ENCODE data around the gene NUDT5.
"Not testable (repeated sequence)": the region's sequence is repeated elsewhere in the genome, so short reads cannot be mapped to it uniquely, and the experiment has no call there.

The NUDT5 gene

DNA sequence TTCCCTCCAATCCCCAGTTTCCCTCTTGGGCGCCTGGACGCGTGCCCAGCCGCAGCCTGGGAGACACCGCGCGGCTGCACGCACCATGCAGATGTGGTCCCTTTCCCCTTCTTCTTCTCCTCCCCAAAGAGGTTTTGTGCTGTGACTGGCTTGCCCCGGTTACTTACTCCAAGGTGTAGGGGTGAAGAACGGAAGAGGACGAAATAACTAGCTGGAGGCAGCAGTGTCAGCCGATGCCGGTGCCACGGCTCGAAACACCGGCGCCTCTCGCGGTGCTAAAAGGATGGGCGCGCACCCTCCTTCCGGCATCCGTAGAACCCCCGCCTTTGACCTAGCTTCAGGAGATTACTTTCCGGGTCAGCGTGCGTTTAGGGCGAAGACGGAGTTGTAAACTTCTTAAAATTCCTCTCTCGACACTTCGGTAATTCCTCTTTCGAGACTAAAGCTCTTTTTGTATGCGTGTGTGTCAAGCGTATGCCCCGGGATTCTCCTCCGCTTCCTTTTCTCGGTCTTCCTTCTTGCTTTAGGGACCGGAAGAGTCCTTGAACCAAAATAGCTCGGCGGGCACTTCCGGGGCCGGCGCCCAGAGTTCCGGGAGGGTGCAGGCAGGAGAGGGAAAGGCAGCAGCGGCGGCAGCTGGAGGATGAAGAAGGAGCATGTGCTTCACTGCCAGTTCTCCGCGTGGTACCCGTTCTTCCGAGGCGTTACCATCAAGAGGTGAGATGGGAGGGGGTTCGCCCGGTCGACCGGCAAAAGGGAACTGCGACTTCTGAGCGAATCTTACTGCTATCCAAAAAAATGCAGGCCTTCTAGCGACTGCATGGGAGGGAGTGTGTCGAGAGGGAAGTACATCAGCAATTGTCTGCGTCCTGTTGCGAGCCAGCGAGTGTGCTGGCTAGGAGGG, at the start of gene NUDT5, which contains the start of gene CDC123:
TSS of gene NUDT5 (minus strand) at position 289 of the 904 bp plus-strand sequence. CDS start 9,600 bp downstream, outside the sequence.
TSS of gene CDC123 (plus strand) at position 586 of the 904 bp plus-strand sequence. CDS start at position 644, 58 bp downstream.
- peak; percentile 83 for DNase-seq (ENCODE audit: low read depth)

DNA sequence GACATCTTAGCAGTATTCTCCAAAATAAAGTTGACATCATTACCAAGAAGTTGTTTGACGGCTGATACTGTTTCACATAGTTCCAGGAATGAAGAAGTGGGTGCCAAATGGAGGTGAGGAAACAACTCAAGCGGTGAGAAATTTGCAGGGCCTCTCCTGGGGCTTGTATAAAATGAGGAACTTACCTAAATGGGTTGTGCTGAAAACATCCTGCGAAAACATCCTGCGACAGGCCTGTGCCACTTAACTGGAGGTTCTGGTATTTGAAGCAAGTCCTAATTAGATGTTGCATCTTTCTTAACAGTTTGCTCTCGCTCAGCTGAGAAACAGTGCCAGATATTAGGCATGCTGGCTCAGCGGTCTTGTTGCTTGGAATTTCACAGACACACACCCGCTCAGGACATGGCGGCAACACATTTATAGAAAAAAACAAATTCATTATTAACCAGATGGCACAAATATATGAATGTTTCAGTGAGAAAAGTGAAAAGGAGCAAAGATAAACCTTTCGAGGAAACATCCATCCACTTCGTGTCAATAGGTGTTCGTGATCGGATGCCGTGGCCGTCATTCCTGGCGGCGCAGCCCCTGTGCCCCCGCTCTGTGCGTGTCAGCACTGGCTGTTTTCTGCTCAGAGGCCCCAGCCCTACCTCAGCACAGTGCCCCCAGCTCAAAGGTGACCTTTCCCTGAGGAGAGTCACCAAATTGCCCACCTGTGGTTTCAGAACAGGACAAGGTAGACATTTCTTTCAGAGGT, 48.4 kb upstream of the NUDT5 start:
- no peak for DNase-seq (ENCODE audit: low read depth)

DNA sequence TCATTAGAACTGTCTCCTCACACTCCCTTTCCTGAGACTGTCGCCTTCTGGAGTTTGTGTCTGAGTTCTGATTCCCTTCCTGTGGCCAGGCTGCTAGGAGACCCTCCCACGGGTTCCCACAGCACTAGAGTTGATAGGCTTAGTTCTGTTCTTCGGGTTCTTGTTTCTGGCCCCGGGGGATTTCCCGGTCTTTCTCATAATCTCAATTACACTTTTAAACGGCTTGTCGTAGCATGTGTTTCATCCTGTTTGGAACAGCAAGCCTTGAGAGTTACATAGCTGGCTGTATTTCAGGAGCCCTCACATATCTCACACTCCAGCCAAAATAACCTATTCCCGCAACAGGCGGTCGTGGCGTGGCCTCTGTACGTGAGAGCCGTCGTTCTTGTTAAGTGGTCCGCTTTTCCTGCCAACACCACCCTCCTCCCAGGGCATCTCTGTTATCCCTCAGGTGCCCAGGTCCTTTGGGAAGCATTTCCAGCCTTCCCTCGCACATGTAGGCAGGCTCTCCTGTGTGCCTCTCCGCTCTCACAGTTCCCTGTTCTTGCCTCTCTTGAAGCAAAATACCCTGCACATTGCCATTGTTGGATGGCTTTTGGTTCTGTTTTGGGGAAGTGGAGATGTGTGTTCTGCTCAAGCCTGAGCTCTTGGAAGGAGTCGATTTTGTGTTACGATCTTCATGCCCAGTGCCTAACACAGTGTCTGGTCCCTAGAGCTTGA, 46.3 kb upstream of the NUDT5 start:
- DNase-seq (ENCODE audit: low read depth), result no peak

DNA sequence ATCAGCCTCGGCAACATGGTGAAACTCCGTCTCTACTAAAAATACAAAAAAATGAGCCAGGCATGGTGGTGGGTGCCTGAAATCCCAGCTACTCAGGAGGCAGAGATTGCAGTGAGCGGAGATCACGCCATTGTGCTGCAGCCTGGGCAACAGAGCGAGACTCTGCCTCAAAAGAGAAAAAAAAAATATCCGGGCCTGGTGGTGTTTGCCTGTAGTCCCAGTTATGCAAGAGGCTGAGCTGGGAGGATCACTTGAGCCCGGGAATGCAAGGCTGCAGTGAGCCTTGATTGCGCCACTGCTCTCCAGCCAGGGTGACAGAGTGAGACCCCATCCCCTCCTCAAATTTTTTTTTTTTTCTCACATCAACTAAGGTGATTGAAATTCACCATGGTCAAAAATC, 43.1 kb upstream of the NUDT5 start:
- DNase-seq (ENCODE audit: low read depth), result no peak

DNA sequence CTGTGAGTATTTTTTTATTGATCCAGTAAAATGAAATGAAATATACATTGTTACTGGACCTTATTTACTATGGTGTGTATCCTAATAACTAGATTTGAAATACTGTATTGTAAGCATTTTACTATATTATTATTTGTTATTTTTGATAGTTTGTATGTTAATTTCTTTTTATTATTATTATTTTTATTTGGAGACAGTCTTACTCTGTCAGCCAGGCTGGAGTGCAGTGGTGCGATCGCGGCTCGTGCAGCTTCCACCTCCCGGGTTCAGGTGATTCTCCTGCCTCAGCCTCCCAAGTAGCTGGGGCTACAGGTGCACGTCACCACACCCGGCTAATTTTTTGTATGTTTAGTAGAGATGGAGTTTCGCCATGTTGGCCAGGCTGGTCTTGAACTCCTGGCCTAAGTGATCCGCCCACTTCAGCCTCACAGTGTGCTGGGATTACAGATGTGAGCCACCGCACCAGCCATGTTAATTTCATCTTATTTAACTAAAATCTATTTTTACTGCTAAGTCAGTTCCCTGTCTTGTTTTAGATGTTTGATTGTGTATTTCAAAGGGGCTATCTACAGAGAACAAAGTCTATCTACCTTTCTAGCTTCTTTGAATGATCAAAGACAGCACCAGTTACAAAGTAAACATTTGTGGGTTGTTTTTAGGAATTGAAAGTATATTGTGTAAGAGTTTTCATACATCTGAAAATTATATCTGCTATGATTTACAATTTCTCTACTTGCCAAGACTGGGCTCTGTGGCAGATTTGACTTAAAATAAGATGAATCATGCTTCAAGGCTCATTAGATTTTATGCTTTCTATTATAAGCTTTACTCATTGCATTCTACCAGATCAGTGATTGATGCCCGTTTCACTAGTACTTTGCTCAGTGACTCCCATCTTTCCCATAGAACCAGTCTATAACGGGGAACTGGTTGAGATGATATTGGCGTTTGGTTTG, 41.9 kb upstream of the NUDT5 start:
- DNase-seq (ENCODE audit: low read depth), result peak; percentile 48

DNA sequence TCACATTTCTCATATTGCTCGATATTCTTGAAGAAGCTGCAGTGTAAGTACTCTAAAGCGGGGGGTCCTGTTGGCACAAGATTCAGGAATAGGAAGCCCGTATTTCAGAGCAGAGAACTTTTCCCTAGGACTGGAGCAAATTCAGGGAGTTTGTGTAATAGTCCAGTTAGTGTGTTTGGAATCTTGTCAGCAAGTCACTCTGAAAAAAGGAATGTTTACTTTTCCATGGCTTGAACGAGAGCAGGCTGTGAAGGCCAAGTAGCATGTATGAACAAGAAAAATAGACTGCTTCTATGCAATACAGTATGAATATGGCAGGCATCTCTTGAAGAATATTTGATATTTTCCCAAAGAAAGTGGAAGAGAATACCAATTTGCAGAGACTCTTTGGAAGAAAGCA, 40.1 kb upstream of the NUDT5 start:
- DNase-seq (ENCODE audit: low read depth), result no peak

DNA sequence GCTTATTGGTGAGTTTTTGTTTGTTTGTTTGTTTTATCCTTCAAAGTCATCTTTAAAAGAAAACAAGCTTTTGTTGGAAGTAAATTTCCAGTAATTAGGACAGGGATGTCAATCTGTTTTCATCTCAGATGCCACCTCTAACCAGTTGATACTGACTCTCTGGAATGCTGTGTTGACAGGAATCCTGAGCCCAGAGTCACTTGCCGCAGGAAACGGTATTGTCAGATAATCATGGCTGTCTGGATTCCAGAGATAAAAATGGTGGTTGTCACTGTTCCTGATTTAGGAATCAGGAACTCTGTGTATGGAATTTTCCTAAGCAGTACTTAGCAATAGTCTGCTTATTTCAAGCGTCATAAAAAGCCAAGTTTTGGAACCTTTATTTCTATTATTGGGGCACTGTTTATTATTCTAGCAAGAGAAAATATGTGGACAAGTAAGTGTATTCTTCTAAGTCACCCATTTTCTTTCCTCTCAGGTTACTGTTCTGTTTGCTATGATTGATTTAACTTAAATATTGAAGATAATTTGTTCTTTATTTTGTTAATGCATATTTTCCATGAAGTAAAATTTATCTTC, 39.5 kb upstream of the NUDT5 start:
- DNase-seq (ENCODE audit: low read depth), result no peak

DNA sequence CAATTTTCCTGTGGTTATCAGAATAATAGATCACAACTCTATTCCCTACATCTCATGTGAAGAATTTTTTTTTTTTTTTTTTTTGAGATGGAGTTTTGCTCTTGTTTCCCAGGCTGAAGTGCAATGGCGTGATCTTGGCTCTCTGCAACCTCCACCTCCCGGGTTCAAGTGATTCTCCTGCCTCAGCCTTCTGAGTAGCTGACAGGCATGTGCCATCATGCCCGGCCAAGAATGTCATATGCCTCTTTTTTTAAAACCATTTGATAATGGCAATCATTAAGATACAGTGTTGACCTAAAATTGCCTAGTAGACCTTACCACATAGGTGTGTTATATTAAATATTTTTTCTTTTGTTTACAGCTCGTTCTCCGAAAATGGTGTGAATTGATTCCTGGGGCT, 39.0 kb upstream of the NUDT5 start:
- not testable (repeated sequence) for DNase-seq (ENCODE audit: low read depth)

DNA sequence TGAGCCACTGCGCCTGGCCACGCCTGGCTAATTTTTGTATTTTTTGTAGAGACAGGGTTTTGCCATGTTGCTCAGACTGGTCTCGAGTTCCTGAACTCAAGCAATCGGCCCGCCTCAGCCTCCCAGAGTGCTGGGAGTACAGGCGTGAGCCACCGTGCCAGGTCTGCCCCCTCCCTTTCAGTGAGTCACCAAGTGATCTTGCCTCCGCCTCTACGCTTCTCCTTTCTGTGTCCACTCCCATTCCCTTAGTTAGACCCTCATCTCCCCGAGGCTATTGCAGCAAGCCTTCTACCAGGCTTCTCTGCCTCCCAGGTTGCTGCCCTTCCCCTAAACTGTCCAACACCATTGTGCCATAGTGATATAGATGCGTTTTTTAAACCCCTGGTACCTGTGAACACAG, 33.2 kb upstream of the NUDT5 start:
- DNase-seq (ENCODE audit: low read depth), result no peak

DNA sequence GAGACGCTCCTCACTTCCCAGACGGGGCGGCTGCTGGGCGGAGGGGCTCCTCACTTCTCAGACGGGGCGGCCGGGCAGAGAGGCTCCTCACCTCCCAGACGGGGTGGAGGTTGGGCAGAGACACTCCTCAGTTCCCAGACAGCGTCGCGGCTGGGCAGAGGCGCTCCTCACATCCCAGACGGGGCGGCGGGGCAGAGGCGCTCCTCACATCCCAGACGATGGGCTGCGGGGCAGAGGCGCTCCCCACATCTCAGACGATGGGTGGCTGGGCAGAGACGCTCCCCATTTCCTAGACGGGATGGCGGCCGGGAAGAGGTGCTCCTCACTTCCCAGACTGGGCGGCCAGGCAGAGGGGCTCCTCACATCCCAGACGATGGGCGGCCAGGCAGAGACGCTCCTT, 30.7 kb upstream of the NUDT5 start:
- DNase-seq (ENCODE audit: low read depth), result not testable (repeated sequence)

DNA sequence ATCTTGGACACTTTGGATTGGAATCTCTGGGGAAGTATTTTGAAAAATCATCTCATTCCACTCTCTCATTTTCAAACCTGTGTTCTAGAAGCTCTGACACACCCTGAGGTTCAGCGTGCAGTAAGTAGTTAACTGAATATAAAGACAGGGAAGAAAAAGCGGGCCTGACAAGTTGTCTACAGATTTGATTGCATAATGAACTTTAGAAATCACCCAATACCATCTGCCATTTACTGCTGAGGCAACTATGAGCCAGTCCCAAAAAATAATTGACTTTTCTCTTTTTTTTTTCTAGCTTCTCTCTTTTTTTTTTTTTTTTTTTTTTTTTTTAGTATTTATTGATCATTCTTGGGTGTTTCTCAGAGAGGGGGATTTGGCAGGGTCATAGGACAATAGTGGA, 29.8 kb upstream of the NUDT5 start:
- no peak for DNase-seq (ENCODE audit: low read depth)

DNA sequence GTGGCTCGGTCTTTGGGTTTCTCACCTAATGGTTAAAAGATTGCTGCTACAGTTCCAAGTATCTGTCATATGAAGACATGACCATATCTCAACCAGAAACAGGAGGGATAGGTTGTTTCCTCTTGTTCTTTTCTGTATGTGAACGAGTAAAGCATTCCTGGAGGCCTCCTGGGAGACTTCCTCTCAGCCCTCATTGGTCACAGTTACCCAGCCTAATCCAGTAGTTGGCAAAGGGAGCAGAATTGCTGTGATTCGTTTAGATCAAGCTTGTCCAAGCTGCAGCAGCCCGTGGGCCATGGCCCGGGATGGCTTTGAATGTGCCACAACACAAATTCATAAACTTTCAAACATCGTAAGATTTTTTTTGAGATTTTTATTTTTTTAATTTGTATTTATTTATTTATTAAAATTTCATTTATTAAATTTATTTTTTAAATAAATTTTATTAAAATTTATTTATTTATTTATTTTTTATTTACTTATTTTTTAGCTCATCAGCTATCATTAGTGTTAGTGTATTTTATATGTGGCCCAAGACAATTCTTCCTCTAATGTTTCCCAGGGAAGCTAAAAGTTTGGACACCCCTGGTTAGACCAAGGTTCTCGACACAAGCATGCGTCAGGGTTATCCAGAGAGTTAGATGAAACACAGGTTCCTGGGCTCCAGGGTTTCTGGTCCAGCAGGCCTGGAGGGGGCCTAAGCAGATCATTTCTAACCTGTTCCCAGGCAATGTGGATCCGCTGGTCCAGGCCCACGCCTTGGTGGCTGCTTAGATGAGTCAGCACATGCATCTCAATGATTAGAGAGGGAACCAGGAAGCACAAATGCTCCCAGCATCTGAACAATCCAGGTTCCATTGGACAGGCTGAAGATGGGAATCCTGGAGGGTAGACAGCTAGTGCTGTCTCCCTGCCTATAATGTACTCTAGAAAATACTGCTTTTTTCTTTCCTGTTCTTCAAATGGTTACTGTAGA, 25.9 kb upstream of the NUDT5 start:
- DNase-seq (ENCODE audit: low read depth), result no peak

DNA sequence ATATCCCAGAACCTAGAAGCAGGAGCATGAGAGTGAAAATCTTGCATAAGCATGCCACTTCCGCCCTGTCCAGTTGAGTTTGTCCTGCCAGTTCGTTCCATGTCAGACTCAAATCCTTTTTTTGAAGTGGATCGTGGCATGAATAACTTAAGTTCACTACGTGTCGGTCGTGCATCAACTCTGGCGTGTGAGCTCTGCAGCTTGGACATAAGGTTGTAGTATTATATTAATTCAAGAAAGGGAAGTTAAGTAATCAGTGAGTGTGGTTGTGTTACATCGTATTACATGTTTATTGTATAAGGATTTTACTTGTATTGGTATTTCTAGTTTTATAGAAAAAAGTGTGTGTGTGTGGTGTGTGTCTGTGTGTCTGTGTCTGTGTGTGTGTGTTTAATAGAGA, 23.3 kb upstream of the NUDT5 start:
- no peak for DNase-seq (ENCODE audit: low read depth)

DNA sequence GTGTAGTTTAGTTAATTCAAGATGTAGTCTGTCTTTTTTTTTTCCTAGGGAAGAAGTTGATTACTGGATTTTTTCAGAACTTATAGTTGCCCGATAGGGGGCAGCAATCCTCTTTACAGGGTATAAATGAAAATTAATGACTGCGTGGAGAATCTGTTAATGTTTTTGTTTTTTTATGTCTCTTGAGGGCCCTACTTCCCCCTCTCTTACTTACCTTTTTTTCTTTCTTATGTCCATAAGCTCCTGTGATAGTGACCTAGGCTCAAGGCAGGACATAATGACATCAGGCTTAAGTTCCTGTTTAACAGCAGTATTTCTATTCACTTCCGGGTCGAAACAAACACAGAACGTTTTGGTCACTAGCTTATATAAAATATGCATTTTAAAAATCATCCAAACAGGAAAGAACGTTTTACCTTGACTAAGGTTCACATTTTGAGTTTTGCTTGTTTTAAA, 19.1 kb upstream of the NUDT5 start:
- DNase-seq (ENCODE audit: low read depth), result peak; percentile 35

DNA sequence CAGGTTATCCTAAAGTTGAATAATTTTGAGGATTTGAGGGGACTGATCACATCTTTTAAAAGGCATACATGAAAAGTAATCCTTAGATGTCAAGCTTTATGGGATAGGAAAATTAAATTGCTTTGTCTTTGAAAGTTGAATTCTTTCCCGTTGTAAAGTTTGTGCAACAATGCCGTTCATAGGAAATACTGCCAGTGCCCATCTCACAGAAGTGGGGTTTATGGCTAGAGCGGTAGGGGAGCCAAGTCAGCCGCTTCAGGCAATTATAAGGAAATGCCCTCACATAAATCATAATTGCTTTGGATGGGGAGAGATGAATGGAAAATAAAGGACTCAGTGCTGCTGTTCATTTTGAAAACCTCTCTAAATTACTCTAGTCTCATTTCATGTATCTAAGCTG, 18.4 kb upstream of the NUDT5 start:
- DNase-seq (ENCODE audit: low read depth), result no peak

DNA sequence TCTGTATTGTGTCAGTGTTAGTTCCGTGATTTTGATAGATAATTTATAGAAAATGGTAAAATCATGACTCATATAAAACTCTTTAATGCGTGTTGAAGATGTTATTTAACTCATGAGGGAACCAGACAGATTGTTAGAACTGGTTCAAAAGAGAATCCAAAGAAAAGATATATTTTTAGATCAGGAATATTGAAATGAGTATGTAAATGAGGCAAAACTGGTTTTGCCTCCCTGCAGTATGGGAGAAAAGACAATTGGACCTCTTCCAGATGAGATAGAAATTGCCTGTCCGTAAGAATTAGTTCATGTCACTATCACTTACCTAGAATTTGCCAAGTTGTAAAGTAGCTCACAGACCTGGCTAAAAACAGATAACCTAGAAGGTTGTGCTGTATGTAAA, 17.9 kb upstream of the NUDT5 start:
- no peak for DNase-seq (ENCODE audit: low read depth)

DNA sequence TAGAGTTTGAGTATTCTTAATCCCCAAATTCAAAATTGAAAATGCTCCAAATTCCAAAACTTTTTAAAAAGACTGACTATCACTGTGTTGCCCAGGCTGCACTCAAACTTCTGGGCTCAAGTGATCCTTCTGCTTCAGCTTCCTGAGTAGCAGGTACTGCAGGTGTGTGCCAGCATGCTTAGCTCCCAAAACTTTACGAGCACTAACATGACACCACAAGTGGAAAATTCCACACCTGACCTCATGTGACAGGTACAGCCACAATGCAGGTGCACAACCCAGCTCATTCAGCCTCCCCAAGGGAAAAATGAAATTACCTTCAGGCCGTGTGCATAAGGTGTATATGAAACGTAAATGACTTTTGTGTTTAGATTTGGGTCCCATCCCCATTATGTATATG, 16.8 kb upstream of the NUDT5 start:
- DNase-seq (ENCODE audit: low read depth), result no peak

DNA sequence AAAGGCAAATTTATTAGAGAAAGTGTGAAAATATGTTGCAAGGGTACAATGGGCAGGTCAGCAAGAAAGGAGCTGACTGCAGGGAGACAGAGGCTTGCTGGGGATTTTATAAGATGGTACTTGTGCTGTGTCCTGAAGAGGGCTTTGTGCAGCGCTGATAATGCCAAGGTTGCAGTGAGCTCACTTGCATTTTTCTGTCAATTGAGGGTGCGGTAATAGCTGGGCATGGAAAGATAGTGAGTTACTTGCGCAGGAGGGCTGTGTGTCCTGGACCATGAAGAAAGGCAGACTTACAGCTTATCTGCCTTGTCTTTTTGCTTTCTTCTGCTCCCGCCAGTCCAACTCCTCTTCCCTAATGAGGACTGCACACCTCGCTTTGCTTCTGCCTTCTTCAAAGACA, 12.8 kb upstream of the NUDT5 start:
- DNase-seq (ENCODE audit: low read depth), result no peak

DNA sequence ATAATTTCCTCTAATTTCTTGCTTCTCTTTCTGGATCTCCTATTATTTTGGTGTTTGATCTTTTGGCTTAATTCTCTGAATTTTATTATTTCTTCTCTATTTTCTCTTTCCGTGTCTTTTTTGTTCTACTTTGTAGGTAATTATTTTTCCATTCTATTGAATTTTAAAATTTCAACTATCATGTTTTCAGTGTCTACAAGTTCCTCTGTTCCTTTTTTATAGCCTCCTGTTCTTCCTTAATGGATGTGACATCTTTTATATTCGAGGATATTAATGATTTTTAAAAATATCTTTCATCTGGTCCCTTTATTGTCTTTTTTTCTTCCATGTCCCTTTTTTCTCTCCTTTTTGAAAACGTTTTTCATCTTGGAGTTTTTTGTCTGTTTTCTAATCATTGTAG, 11.4 kb upstream of the NUDT5 start:
- no peak for DNase-seq (ENCODE audit: low read depth)

DNA sequence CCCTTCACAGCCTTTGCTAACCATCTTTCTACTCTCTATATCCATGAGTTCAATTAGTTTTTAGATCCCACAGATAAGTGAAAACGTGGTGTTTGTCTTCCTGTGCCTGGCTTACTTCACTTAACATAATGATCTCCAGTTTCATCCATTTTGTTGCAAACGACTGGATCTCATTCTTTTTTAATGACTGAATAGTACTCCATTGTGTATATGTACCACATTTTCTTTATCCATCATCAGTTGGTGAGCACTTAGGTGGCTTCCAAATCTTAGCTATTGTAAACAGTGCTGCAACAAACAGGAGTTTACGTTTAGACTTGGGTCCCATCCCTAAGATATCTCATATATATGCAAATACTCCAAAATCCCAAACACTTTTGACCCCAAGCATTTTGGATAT, 9.4 kb upstream of the NUDT5 start:
- DNase-seq (ENCODE audit: low read depth), result no peak
